Neural cell (in vitro differentiated cells): ENCODE results near the gene DPYSL4. TPM values are rescaled to one million over a fixed set of nuclear protein-coding genes. Genes with fewer than 3 reads are reported as not detected.

ENCODE experiments used
- H2AFZ ChIP-seq: fragments of 200-600, 300-800 bp; sonication (generic), shearing (Covaris generic); 2 replicates; pipeline ENCODE4 v1.6.0; 2014; ENCODE audit warnings: low read depth, mild to moderate bottlenecking, antibody characterized with exemption, low read length, moderate library complexity
- H3F3A ChIP-seq: fragments of 200-600 bp; shearing (Covaris generic); 2 replicates; pipeline ENCODE4 v1.6.1; 2016; ENCODE audit warnings: mild to moderate bottlenecking, moderate library complexity, mixed read lengths, antibody characterized with exemption, low read length; ENCODE audit not compliant: insufficient read depth, poor library complexity, severe bottlenecking
- H3K27ac ChIP-seq: fragments of 200-600, 300-800 bp; sonication (generic), shearing (Covaris generic); 2 replicates; pipeline ENCODE4 v1.5.1; 2014; ENCODE audit warnings: mild to moderate bottlenecking, low read length, moderate library complexity
- H3K27me3 ChIP-seq: fragments of 300-800, 200-600 bp; sonication (generic), shearing (Covaris generic); 2 replicates; pipeline ENCODE4 v1.6.0; 2014; ENCODE audit warnings: mild to moderate bottlenecking, low read depth, low read length, moderate library complexity; ENCODE audit not compliant: insufficient read depth
- H3K36me3 ChIP-seq: fragments of 300-800, 200-600 bp; sonication (generic), shearing (Covaris generic); 2 replicates; pipeline ENCODE4 v1.5.1; 2014; ENCODE audit warnings: mild to moderate bottlenecking, antibody characterized with exemption, low read length, moderate library complexity; ENCODE audit not compliant: insufficient read depth
- H3K4me2 ChIP-seq: fragments of 300-800, 200-600 bp; sonication (generic), shearing (Covaris generic); 2 replicates; pipeline ENCODE4 v1.6.0; 2014; ENCODE audit warnings: mild to moderate bottlenecking, low read length
- H3K4me3 ChIP-seq: fragments of 300-800, 200-600 bp; sonication (generic), shearing (Covaris generic); 2 replicates; pipeline ENCODE4 v1.5.1; 2014; ENCODE audit warnings: mild to moderate bottlenecking, low read length, moderate library complexity
- H3K79me2 ChIP-seq: fragments of 200-600 bp; shearing (Covaris generic); replicated peaks from 2 replicates; pipeline ENCODE4 v1.6.0; 2014; ENCODE audit warnings: mild to moderate bottlenecking, low read length, moderate library complexity; ENCODE audit not compliant: insufficient read depth
- H3K9ac ChIP-seq: fragments of 300-800, 200-600 bp; sonication (generic), shearing (Covaris generic); 2 replicates; pipeline ENCODE4 v1.6.1; 2016; ENCODE audit warnings: mild to moderate bottlenecking, low read length, mixed read lengths
- H3K9me2 ChIP-seq: fragments of 200-600 bp; shearing (Covaris generic); 2 replicates; pipeline ENCODE4 v1.6.1; 2016; ENCODE audit warnings: mild to moderate bottlenecking, low read length, mixed read lengths; ENCODE audit not compliant: insufficient read depth
- H3K9me3 ChIP-seq: fragments of 200-600, 300-800 bp; sonication (generic), shearing (Covaris generic); 2 replicates; pipeline ENCODE4 v1.6.1; 2016; ENCODE audit warnings: mild to moderate bottlenecking, mixed run types, low read length, moderate library complexity, mixed read lengths
- H4K20me1 ChIP-seq: fragments of 200-600 bp; shearing (Covaris generic); 2 replicates; pipeline ENCODE4 v1.6.1; 2016; ENCODE audit warnings: mild to moderate bottlenecking, mixed run types; ENCODE audit not compliant: insufficient read depth
- EP300 ChIP-seq: fragments of 450-650 bp; conservative IDR thresholded peaks from 2 replicates; pipeline ENCODE4 v1.6.1; 2014; ENCODE audit warnings: antibody characterized with exemption, mild to moderate bottlenecking, moderate library complexity; ENCODE audit not compliant: poor library complexity, severe bottlenecking
- EZH2 ChIP-seq: fragments of 200-600, 300-800 bp; shearing (Covaris generic), sonication (generic); IDR thresholded peaks from 2 replicates; pipeline ENCODE4 v1.6.1; 2014; ENCODE audit warnings: antibody characterized with exemption, low read length, borderline replicate concordance, mild to moderate bottlenecking; ENCODE audit not compliant: insufficient read depth, poor library complexity, severe bottlenecking
- MXI1 ChIP-seq: fragments of 450-650 bp; conservative IDR thresholded peaks from 2 replicates; pipeline ENCODE4 v1.6.1; 2014; ENCODE audit warnings: antibody characterized with exemption, mild to moderate bottlenecking; ENCODE audit not compliant: poor library complexity, severe bottlenecking
- POLR2AphosphoS5 ChIP-seq: IDR thresholded peaks from 2 replicates; pipeline ENCODE4 v1.6.1; 2012
- RAD21 ChIP-seq: fragments of 450-650 bp; conservative IDR thresholded peaks from 2 replicates; pipeline ENCODE4 v1.6.1; 2014; ENCODE audit warnings: antibody characterized with exemption, mild to moderate bottlenecking, moderate library complexity
- SMC3 ChIP-seq: fragments of 450-650 bp; conservative IDR thresholded peaks from 2 replicates; pipeline ENCODE4 v1.6.1; 2014; ENCODE audit warnings: antibody characterized with exemption, mild to moderate bottlenecking, moderate library complexity; ENCODE audit not compliant: poor library complexity
- TAF1 ChIP-seq: IDR thresholded peaks from 2 replicates; pipeline ENCODE4 v1.6.1; 2012; ENCODE audit warnings: low read depth
- polyA plus RNA-seq: library from polyadenylated mRNA; depleted of rRNA; stranded (reverse); fragments of >200 nt; gene quantifications from 2 replicates; pipeline ENCODE4 v1.2.3, GENCODE V29; 2014
- TF ChIP-seq, protein P1 (sequence below): fragments of 450-650 bp; IDR thresholded peaks from 2 replicates; pipeline ENCODE4 v1.5.1; 2014; ENCODE audit warnings: antibody characterized with exemption, mild to moderate bottlenecking, moderate library complexity; ENCODE audit not compliant: poor library complexity, severe bottlenecking
- TF ChIP-seq, protein P2 (sequence below): IDR thresholded peaks from 2 replicates; pipeline ENCODE4 v1.6.1; 2012; ENCODE audit warnings: borderline replicate concordance

DPYSL4 gene
- polyA plus RNA-seq, 1 donor from 2014 or later: 116 TPM

DNA sequence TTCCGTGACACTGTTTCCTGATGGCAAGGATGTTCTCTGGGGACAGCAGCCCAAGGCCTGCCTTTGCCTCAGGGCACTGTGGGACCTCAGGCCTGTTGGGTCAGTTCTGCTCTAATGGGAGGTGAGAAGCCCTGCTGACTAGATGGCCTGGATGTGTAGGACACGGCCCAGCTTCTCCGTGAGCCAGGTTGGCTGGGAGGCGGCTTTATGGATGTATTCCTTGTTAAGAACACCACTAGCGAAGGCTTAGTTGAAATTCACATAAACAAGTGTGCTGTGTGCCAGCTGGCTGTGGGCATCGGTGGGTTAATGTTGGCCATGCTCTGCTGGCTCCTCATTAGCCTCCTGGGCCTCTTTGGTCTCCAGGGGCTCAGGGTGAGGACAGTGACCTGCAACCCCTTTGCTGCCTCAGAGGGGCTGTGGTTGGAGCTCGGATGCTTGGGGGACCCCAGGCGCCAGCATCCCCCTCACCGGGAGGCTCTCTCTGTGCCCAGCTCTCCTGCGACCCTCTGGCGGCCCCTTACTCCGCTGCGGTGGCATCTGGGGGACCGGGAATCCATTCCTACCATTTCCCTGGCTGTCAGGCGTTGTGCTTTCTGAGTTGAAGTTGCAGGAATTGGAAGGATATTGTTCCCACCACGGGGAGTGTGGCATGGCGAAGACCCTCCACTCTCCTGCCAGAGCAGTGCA is 22.8 kb upstream of the DPYSL4 start:
- Histone ChIP-seq H4K20me1 (no peaks in the 10 kb centered on the region), H3K9ac (no peak overlapping the region), H3F3A (no peaks in the 10 kb centered on the region), H3K4me2 (no peak overlapping the region), H3K27me3 (no peaks in the 10 kb centered on the region), H3K9me2 (no peaks in the 10 kb centered on the region), H3K27ac (no peak overlapping the region), H3K4me3 (no peak overlapping the region), H3K9me3 (no peaks in the 10 kb centered on the region), H3K79me2 (no peaks in the 10 kb centered on the region), H2AFZ (no peak overlapping the region), H3K36me3 (no peaks in the 10 kb centered on the region)
- TF ChIP-seq SMC3: no peak
- TF ChIP-seq MXI1: no peak
- no peak for TF ChIP-seq TAF1
- TF ChIP-seq, protein P1, sequence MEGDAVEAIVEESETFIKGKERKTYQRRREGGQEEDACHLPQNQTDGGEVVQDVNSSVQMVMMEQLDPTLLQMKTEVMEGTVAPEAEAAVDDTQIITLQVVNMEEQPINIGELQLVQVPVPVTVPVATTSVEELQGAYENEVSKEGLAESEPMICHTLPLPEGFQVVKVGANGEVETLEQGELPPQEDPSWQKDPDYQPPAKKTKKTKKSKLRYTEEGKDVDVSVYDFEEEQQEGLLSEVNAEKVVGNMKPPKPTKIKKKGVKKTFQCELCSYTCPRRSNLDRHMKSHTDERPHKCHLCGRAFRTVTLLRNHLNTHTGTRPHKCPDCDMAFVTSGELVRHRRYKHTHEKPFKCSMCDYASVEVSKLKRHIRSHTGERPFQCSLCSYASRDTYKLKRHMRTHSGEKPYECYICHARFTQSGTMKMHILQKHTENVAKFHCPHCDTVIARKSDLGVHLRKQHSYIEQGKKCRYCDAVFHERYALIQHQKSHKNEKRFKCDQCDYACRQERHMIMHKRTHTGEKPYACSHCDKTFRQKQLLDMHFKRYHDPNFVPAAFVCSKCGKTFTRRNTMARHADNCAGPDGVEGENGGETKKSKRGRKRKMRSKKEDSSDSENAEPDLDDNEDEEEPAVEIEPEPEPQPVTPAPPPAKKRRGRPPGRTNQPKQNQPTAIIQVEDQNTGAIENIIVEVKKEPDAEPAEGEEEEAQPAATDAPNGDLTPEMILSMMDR: no peak

DNA sequence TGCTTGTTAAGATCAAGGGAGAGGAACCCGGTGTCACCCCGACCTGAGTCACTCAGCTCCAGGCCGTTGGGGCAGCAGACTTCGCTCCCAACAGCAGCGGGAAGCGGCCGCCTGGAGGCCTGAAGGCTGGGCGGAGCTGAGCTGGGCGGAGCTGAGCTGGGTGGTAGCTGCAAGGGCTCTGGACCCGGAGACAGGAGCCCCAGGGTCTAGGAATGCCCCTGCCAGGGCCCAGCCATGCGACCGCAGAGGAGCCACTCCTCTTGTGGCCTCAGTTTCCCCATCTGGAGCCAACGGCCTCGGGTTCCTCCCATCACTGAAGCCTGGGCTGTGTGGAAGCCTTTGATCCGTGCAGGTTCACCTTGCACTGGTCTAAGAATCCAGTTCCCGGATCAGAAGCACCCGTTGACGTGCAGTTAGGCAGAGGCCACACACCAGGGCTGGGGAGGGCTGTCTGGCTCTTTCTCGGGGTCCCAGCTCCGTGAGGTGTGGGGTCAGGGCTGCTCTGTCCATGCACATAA is 21.9 kb upstream of the DPYSL4 start:
- TF ChIP-seq TAF1 (no peak), SMC3 (no peak), EZH2 (no peak), RAD21 (no peak), EP300 (no peak), MXI1 (no peak), POLR2AphosphoS5 (no peak)
- TF ChIP-seq, protein P2, sequence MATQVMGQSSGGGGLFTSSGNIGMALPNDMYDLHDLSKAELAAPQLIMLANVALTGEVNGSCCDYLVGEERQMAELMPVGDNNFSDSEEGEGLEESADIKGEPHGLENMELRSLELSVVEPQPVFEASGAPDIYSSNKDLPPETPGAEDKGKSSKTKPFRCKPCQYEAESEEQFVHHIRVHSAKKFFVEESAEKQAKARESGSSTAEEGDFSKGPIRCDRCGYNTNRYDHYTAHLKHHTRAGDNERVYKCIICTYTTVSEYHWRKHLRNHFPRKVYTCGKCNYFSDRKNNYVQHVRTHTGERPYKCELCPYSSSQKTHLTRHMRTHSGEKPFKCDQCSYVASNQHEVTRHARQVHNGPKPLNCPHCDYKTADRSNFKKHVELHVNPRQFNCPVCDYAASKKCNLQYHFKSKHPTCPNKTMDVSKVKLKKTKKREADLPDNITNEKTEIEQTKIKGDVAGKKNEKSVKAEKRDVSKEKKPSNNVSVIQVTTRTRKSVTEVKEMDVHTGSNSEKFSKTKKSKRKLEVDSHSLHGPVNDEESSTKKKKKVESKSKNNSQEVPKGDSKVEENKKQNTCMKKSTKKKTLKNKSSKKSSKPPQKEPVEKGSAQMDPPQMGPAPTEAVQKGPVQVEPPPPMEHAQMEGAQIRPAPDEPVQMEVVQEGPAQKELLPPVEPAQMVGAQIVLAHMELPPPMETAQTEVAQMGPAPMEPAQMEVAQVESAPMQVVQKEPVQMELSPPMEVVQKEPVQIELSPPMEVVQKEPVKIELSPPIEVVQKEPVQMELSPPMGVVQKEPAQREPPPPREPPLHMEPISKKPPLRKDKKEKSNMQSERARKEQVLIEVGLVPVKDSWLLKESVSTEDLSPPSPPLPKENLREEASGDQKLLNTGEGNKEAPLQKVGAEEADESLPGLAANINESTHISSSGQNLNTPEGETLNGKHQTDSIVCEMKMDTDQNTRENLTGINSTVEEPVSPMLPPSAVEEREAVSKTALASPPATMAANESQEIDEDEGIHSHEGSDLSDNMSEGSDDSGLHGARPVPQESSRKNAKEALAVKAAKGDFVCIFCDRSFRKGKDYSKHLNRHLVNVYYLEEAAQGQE: no peak
- TF ChIP-seq, protein P1: no peak
- H3K4me2 ChIP-seq: no peak overlapping the region

More for the DNA sequence above, 21.9 kb upstream of the DPYSL4 start:
- no peak overlapping the region for H3K27ac ChIP-seq
- H3K9ac ChIP-seq: no peak overlapping the region
- H3K27me3 ChIP-seq: no peaks in the 10 kb centered on the region
- no peaks in the 10 kb centered on the region for H3K79me2 ChIP-seq
- H4K20me1 ChIP-seq: no peaks in the 10 kb centered on the region
- H3F3A ChIP-seq: no peaks in the 10 kb centered on the region
- no peaks in the 10 kb centered on the region for H3K9me3 ChIP-seq
- no peak overlapping the region for H3K4me3 ChIP-seq
- H3K9me2 ChIP-seq: no peaks in the 10 kb centered on the region
- H2AFZ ChIP-seq: no peak overlapping the region
- H3K36me3 ChIP-seq: no peaks in the 10 kb centered on the region
